ENCODE measurements around the gene PTCD3. TPM values are rescaled to one million over a fixed set of nuclear protein-coding genes. Genes with fewer than 3 reads are reported as not detected.

Gene PTCD3
- total RNA-seq, 1 experiment from 2014 or later = 180 TPM

GRCh38 chr2:86143926-86144685 lies 38.1 kb downstream of the PTCD3 start:
- Histone ChIP-seq H4K8ac (replicated peaks; ENCODE audit: insufficient read length, low read depth, low read length) (no peak overlapping the region), H3K56ac (ENCODE audit: insufficient read length, low read depth, low read length) (no peak overlapping the region), H3K79me1 (ENCODE audit: insufficient read depth, low read depth, low read length, poor library complexity, severe bottlenecking) (no peaks in the 10 kb centered on the region), H3K27me3 (ENCODE audit: insufficient read depth, low read length) (no peaks in the 10 kb centered on the region), H3T11ph (ENCODE audit: low read length) (no peak overlapping the region), H2BK12ac (ENCODE audit: insufficient read length, low read depth, low read length) (no peak overlapping the region), H3K23me2 (ENCODE audit: insufficient read length, low read depth, low read length, poor library complexity, severe bottlenecking) (no peaks in the 10 kb centered on the region), H2BK20ac (ENCODE audit: low read depth, low read length, poor library complexity, severe bottlenecking) (no peak overlapping the region), H4K5ac (ENCODE audit: insufficient read length, low read depth, low read length) (no peak overlapping the region), H3K9ac (ENCODE audit: extremely low read depth, insufficient read length, low read length) (no peak overlapping the region), H3K4ac (ENCODE audit: low read depth, low read length) (no peak overlapping the region), H2BK15ac (ENCODE audit: low read depth, low read length) (no peak overlapping the region), H2BK120ac (ENCODE audit: low read depth, low read length, poor library complexity, severe bottlenecking) (no peak overlapping the region), H4K20me1 (ENCODE audit: control insufficient read depth, insufficient read depth, insufficient read length) (no peaks in the 10 kb centered on the region), H3K23ac (ENCODE audit: insufficient read length, low read depth, low read length) (no peak overlapping the region), H4K91ac (ENCODE audit: insufficient read length, low read depth, low read length) (no peak overlapping the region), H3K4me1 (ENCODE audit: insufficient read depth, low read length) (no peaks in the 10 kb centered on the region), H3K4me2 (ENCODE audit: insufficient read depth, insufficient read length, low read length) (no peak overlapping the region), H3K18ac (ENCODE audit: insufficient read length, low read depth, low read length) (no peak overlapping the region), H3K14ac (ENCODE audit: insufficient read depth, low read length) (no peak overlapping the region), H2BK5ac (ENCODE audit: insufficient read length, low read length) (no peak overlapping the region), H2AK5ac (ENCODE audit: insufficient read length, low read length) (no peak overlapping the region), H3K27ac (ENCODE audit: insufficient read length, low read depth, low read length) (no peak overlapping the region), H3K79me2 (ENCODE audit: insufficient read depth, low read length) (no peaks in the 10 kb centered on the region), H3K9me3 (ENCODE audit: control insufficient read depth, low read depth, low read length) (no peaks in the 10 kb centered on the region), H2AFZ (ENCODE audit: low read length) (no peak overlapping the region)
- Mint-ChIP-seq H3K4me1 (peaks cover 3 to 4% of the 10 kb centered on the region in 2 experiments; a peak in 1 of 4 replicates), H3K36me3 (ENCODE audit: insufficient read depth in 1 of 3, low read depth in 3 of 3) (peaks cover 24 to 90% (median 49%) of the 10 kb centered on the region in 3 experiments; a peak in 6 of 7 replicates), H3K27me3 (ENCODE audit: low read depth) (no peaks in the 10 kb centered on the region; the same call in 1 of the 2 replicates), H3K27ac (peak overlapping the region in 1 of 3 experiments; percentile 93; a peak in 2 of 7 replicates), H3K9me3 (no peaks in the 10 kb centered on the region), H3K4me3 (no peak overlapping the region)
- no peak for TF ChIP-seq CTCF (conservative IDR thresholded peaks at IDR 0.05)
- DNase-seq = no peak
- no CpG with 5 or more reads among the region's 14 CpGs for WGBS (ENCODE audit: extremely low coverage, insufficient read length, low lambda C conversion rate)

Data from H9 (cell line).